ENCODE measurements around the gene PPHLN1. TPM values are rescaled to one million over a fixed set of nuclear protein-coding genes. Genes with fewer than 3 reads are reported as not detected.

PPHLN1 gene
- total RNA-seq, 4 donors from 2014 or later, result 43.2 to 88.9 (median 56.0) TPM

DNA sequence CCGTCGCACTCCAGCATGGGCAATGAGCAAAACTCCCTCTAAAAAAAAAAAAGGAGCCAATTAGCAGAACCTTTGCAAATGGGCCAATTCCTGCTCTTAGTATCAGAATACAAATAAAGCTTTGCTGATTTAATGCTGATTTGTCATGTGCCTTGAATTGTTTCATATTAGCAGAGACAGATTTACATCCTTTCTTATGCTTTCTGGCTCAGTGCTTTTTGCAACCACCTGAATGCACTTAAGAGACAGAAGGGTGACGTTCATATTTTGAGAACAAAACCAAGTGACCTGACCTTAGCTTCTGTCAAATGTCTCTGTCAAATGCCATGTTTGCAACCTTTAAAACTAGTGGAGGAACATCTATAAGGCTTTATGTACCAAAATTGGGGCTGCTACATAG lies 44.1 kb upstream of the PPHLN1 start:
- ATAC-seq, result no peak
- H3K4me3 ChIP-seq, result no peak overlapping the region
- 83 to 92% methylated on average over 3 of the region's 3 CpGs for WGBS, 2 donors (ENCODE audit: low coverage in 1 of 2)

DNA sequence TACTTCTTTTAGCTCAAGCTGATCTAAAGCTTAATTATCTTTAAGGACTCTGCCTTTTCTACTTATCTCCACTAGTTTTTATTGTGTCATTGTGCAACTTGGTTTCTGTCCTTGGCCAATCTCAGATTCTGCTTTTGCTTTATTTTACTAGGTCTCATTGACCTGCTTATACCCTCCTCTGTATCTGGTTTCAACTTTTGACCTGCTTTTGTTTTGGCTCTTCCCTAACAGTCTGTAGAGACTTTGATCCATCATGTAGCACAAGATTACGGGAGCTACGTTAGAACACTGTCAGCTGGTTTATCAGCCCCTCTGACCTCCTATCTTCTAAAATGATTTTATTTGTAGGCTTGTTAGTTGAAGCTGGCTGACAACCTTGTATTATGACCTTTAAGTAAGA lies 43.7 kb upstream of the PPHLN1 start:
- WGBS, 2 donors (ENCODE audit: low coverage in 1 of 2), result 79 to 96% methylated on average over 2 of the region's 2 CpGs
- TF ChIP-seq EP300 (IDR thresholded peaks at IDR 0.05) (no peak), POLR2A (IDR thresholded peaks at IDR 0.05) (no peak), POLR2AphosphoS5 (IDR thresholded peaks at IDR 0.05) (no peak)
- TF ChIP-seq, protein P1, sequence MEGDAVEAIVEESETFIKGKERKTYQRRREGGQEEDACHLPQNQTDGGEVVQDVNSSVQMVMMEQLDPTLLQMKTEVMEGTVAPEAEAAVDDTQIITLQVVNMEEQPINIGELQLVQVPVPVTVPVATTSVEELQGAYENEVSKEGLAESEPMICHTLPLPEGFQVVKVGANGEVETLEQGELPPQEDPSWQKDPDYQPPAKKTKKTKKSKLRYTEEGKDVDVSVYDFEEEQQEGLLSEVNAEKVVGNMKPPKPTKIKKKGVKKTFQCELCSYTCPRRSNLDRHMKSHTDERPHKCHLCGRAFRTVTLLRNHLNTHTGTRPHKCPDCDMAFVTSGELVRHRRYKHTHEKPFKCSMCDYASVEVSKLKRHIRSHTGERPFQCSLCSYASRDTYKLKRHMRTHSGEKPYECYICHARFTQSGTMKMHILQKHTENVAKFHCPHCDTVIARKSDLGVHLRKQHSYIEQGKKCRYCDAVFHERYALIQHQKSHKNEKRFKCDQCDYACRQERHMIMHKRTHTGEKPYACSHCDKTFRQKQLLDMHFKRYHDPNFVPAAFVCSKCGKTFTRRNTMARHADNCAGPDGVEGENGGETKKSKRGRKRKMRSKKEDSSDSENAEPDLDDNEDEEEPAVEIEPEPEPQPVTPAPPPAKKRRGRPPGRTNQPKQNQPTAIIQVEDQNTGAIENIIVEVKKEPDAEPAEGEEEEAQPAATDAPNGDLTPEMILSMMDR (IDR thresholded peaks at IDR 0.05), result no peak
- ATAC-seq, result no peak
- H3K36me3 ChIP-seq, result no peaks in the 10 kb centered on the region
- no peak overlapping the region for H3K27ac ChIP-seq
- H3K4me3 ChIP-seq, result no peak overlapping the region
- no peaks in the 10 kb centered on the region for H3K9me3 ChIP-seq
- no peaks in the 10 kb centered on the region for H3K27me3 ChIP-seq
- H3K4me1 ChIP-seq, result no peaks in the 10 kb centered on the region

More for the DNA sequence above, 44.1 kb upstream of the PPHLN1 start:
- no peak for TF ChIP-seq POLR2AphosphoS5 (IDR thresholded peaks at IDR 0.05)
- TF ChIP-seq, protein P1 (IDR thresholded peaks at IDR 0.05), result no peak
- no peak for TF ChIP-seq EP300 (IDR thresholded peaks at IDR 0.05)
- no peak for TF ChIP-seq POLR2A (IDR thresholded peaks at IDR 0.05)
- Histone ChIP-seq H3K36me3 (no peaks in the 10 kb centered on the region), H3K9me3 (no peaks in the 10 kb centered on the region), H3K27ac (no peak overlapping the region), H3K27me3 (no peaks in the 10 kb centered on the region), H3K4me1 (no peaks in the 10 kb centered on the region)

DNA sequence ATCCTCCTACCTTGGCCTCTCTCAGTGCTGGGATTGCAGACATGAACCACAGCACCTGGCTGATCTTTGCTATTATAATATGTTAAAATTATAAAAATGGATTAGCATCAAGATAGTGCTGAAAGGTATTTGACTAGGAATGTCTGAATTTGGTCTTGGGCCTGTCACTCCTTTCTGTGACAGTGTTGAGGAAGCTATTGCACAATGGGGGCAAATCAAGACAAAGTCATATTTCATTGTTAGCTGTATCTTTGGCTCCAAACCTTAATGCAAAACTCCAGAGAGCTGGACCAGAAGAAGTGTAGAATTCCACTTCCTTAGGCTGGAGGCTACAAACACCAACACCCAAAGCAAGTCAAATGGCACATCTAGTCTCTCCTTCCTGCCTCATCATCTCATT lies 42.2 kb upstream of the PPHLN1 start:
- Histone ChIP-seq H3K27ac (no peak overlapping the region), H3K36me3 (no peaks in the 10 kb centered on the region), H3K4me3 (no peak overlapping the region), H3K27me3 (peaks cover 6% of the 10 kb centered on the region), H3K4me1 (no peaks in the 10 kb centered on the region), H3K9me3 (no peaks in the 10 kb centered on the region)
- TF ChIP-seq POLR2A (IDR thresholded peaks at IDR 0.05), result no peak
- no peak for TF ChIP-seq POLR2AphosphoS5 (IDR thresholded peaks at IDR 0.05)
- no peak for TF ChIP-seq EP300 (IDR thresholded peaks at IDR 0.05)
- TF ChIP-seq, protein P1 (IDR thresholded peaks at IDR 0.05), result no peak
- no peak for ATAC-seq

DNA sequence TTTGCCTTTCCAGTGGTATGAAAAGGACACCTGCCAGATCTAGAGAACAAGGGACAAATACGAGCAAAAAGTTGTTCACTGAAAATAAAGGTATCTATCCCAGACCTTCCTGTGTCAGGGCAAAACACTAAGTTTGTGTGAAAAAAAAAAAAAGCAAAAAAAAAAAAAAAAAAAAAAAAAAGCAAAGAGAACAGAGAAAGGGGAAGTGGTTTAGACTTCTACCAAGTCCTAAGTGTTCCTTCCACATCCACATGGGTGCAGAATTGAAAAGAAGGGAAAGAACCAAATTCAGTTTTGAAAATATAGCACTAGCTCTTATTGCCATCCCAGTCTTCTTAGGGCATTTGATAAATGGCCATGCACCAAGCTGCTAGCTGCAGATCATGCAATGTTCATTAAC lies 41.8 kb upstream of the PPHLN1 start:
- Histone ChIP-seq H3K9me3 (no peaks in the 10 kb centered on the region), H3K27me3 (peaks cover 8% of the 10 kb centered on the region), H3K36me3 (no peaks in the 10 kb centered on the region), H3K4me3 (no peak overlapping the region), H3K27ac (no peak overlapping the region), H3K4me1 (no peaks in the 10 kb centered on the region)
- ATAC-seq, result no peak
- 100% methylated on average over 1 of the region's 1 CpG; no CpG with 5 or more reads in 1 of the 2 donors for WGBS, 2 donors (ENCODE audit: low coverage in 1 of 2)
- TF ChIP-seq, protein P1 (IDR thresholded peaks at IDR 0.05), result no peak
- no peak for TF ChIP-seq POLR2AphosphoS5 (IDR thresholded peaks at IDR 0.05)
- no peak for TF ChIP-seq POLR2A (IDR thresholded peaks at IDR 0.05)
- no peak for TF ChIP-seq EP300 (IDR thresholded peaks at IDR 0.05)

DNA sequence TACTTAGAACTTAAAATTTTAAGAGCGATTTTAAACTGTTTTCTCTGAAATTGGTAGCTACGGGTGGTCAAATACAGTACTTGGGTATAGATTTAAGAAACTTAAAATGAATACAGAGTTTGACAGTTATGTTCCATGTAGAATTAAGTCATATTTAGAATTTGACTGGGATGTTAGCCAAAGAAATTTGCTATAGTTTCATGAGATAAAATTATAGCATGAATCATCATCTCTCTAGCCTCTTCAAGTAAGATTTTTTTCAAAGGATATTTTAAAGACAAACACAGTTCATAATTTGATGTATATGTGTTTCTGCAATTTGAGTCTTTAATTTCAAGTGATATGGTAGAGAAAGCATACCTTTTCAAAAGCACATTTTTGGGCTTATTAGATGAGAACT lies 41.1 kb upstream of the PPHLN1 start:
- Histone ChIP-seq H3K27ac (no peak overlapping the region), H3K9me3 (no peaks in the 10 kb centered on the region), H3K36me3 (no peaks in the 10 kb centered on the region), H3K4me3 (no peak overlapping the region), H3K4me1 (no peaks in the 10 kb centered on the region), H3K27me3 (peaks cover 8% of the 10 kb centered on the region)
- no peak for ATAC-seq
- no peak for TF ChIP-seq POLR2A (IDR thresholded peaks at IDR 0.05)
- TF ChIP-seq, protein P1 (IDR thresholded peaks at IDR 0.05), result no peak
- no peak for TF ChIP-seq POLR2AphosphoS5 (IDR thresholded peaks at IDR 0.05)
- TF ChIP-seq EP300 (IDR thresholded peaks at IDR 0.05), result no peak
- WGBS, 2 donors (ENCODE audit: low coverage in 1 of 2), result 67 to 76% methylated on average over 2 of the region's 2 CpGs
